Upper lobe of left lung (tissue), 4 donors: ENCODE results near the gene SLC7A10.

ENCODE experiments used
- CTCF ChIP-seq, 6 experiments: fragments of 450-650 bp in 4 of 6; fragments of 200-600 bp in 2 of 6; sonication (generic) in 2 of 6; IDR thresholded peaks; one replicate each; pipeline ENCODE4 v1.5.1; 2016 to 2019; ENCODE audit warnings: antibody characterized with exemption in 6 of 6
- EP300 ChIP-seq, 4 donors: sonication (generic); formaldehyde crosslinking; IDR thresholded peaks; one replicate each; pipeline ENCODE4 v1.5.1; 2017; ENCODE audit warnings: antibody characterized with exemption in 4 of 4, control low read depth in 2 of 4
- POLR2AphosphoS5 ChIP-seq, 2 donors: sonication (generic); formaldehyde crosslinking; IDR thresholded peaks; one replicate each; pipeline ENCODE4 v1.5.1; 2017; ENCODE audit warnings: antibody characterized with exemption in 2 of 2

- TF ChIP-seq CTCF (IDR thresholded peaks at IDR 0.05) (no peak), EP300 (IDR thresholded peaks at IDR 0.05) (no peak), POLR2AphosphoS5 (IDR thresholded peaks at IDR 0.05) (no peak)
Observed at GRCh38 chr19:33210266-33210940, 15.2 kb downstream of the SLC7A10 start.
